ENCODE measurements around the gene ABI3.
A peak's percentile ranks its signal among the peaks of the same experiment; 100 is the strongest.
"Not testable (repeated sequence)": the region's sequence is repeated elsewhere in the genome, so short reads cannot be mapped to it uniquely, and the experiment has no call there.

The ABI3 gene

GRCh38 chr17:49210158-49211029, at the start of gene ABI3, which contains the start of gene GNGT2:
TSS of gene ABI3 (plus strand) at chr17:49210707. CDS start at chr17:49210725, 18 bp downstream.
TSS of gene GNGT2 (minus strand) at chr17:49210574. CDS start at chr17:49207422, 3,152 bp downstream.
- DNase-seq (ENCODE audit: low spot score), result peak; percentile 37

GRCh38 chr17:49162866-49163265, 47.6 kb upstream of the ABI3 start:
- DNase-seq (ENCODE audit: low spot score), result no peak

GRCh38 chr17:49165143-49165542, 45.4 kb upstream of the ABI3 start:
- DNase-seq (ENCODE audit: low spot score), result no peak

- no peak for DNase-seq (ENCODE audit: low spot score)
Measured at GRCh38 chr17:49168706-49169105, 41.8 kb upstream of the ABI3 start.

- DNase-seq (ENCODE audit: low spot score), result no peak
Measured at GRCh38 chr17:49170216-49170615, 40.3 kb upstream of the ABI3 start.

- not testable (repeated sequence) for DNase-seq (ENCODE audit: low spot score)
Measured at GRCh38 chr17:49170711-49171110, 39.8 kb upstream of the ABI3 start.

GRCh38 chr17:49175978-49176377, 34.5 kb upstream of the ABI3 start:
- DNase-seq (ENCODE audit: low spot score), result not testable (repeated sequence)

GRCh38 chr17:49180303-49180702, 30.2 kb upstream of the ABI3 start:
- DNase-seq (ENCODE audit: low spot score), result peak; percentile 70

- DNase-seq (ENCODE audit: low spot score), result no peak
Measured at GRCh38 chr17:49180998-49181635, 29.4 kb upstream of the ABI3 start.

GRCh38 chr17:49183341-49183740, 27.2 kb upstream of the ABI3 start:
- no peak for DNase-seq (ENCODE audit: low spot score)

- no peak for DNase-seq (ENCODE audit: low spot score)
Measured at GRCh38 chr17:49183801-49184200, 26.7 kb upstream of the ABI3 start.

GRCh38 chr17:49184522-49184921, 26.0 kb upstream of the ABI3 start:
- DNase-seq (ENCODE audit: low spot score), result not testable (repeated sequence)

- DNase-seq (ENCODE audit: low spot score), result not testable (repeated sequence)
Measured at GRCh38 chr17:49185381-49185780, 25.1 kb upstream of the ABI3 start.

- DNase-seq (ENCODE audit: low spot score), result no peak
Measured at GRCh38 chr17:49187301-49187700, 23.2 kb upstream of the ABI3 start.

- no peak for DNase-seq (ENCODE audit: low spot score)
Measured at GRCh38 chr17:49190932-49191331, 19.6 kb upstream of the ABI3 start.

- no peak for DNase-seq (ENCODE audit: low spot score)
Measured at GRCh38 chr17:49191409-49191916, 19.0 kb upstream of the ABI3 start.

- DNase-seq (ENCODE audit: low spot score), result peak; percentile 53
Measured at GRCh38 chr17:49191917-49192741, 18.4 kb upstream of the ABI3 start.

GRCh38 chr17:49193513-49194296, 16.8 kb upstream of the ABI3 start:
- DNase-seq (ENCODE audit: low spot score), result peak; percentile 45

GRCh38 chr17:49194297-49194607, 16.3 kb upstream of the ABI3 start:
- no peak for DNase-seq (ENCODE audit: low spot score)

GRCh38 chr17:49195751-49196150, 14.8 kb upstream of the ABI3 start:
- DNase-seq (ENCODE audit: low spot score), result no peak

GRCh38 chr17:49196520-49196919, 14.0 kb upstream of the ABI3 start:
- DNase-seq (ENCODE audit: low spot score), result no peak

All from AG08396 (cell line).